Spleen (tissue), 11 donors: ENCODE data around the gene SYCP2L. TPM values are rescaled to one million over a fixed set of nuclear protein-coding genes. Genes with fewer than 3 reads are reported as not detected.

ENCODE experiments used
- DNase-seq: peaks from one replicate; pipeline ENCODE4 v3.0.0-alpha.2; 2020
- H3K27ac ChIP-seq, 8 donors: fragments of 200-600 bp; sonication (generic) in 7 of 8; 1 replicate in 4 of 8; 2 replicates in 4 of 8; pipeline versions ENCODE4 v1.5.0 to v1.8.0; 2016 to 2021; ENCODE audit warnings: inconsistent platforms in 4 of 8, mild to moderate bottlenecking in 4 of 8, moderate library complexity in 1 of 8
- H3K27me3 ChIP-seq, 7 donors: fragments of 200-600 bp; sonication (generic) in 6 of 7; replicated peaks in 1 of 7; 1 replicate in 4 of 7; 2 replicates in 3 of 7; pipeline versions ENCODE4 v1.5.0 to v1.8.0; 2016 to 2021; ENCODE audit warnings: inconsistent platforms in 3 of 7, mild to moderate bottlenecking in 1 of 7
- H3K36me3 ChIP-seq, 6 donors: fragments of 200-600 bp; sonication (generic) in 5 of 6; 1 replicate in 4 of 6; 2 replicates in 2 of 6; pipeline versions ENCODE4 v1.5.0 to v1.8.0; 2016 to 2021; ENCODE audit warnings: inconsistent platforms in 2 of 6
- H3K4me1 ChIP-seq, 6 donors: fragments of 200-600 bp; sonication (generic) in 5 of 6; 1 replicate in 3 of 6; 2 replicates in 3 of 6; pipeline versions ENCODE4 v1.5.0 to v1.8.0; 2016 to 2021; ENCODE audit warnings: inconsistent platforms in 3 of 6
- H3K4me3 ChIP-seq, 8 donors: fragments of 200-600 bp; sonication (generic) in 7 of 8; 1 replicate in 4 of 8; 2 replicates in 4 of 8; pipeline versions ENCODE4 v1.5.0 to v1.8.0; 2016 to 2021; ENCODE audit warnings: inconsistent platforms in 4 of 8, mild to moderate bottlenecking in 4 of 8, moderate library complexity in 2 of 8
- H3K9me3 ChIP-seq, 8 donors: fragments of 200-600 bp; sonication (generic) in 7 of 8; 1 replicate in 4 of 8; 2 replicates in 4 of 8; pipeline versions ENCODE4 v1.5.0 to v1.8.0; 2016 to 2021; ENCODE audit warnings: inconsistent platforms in 4 of 8
- POLR2A ChIP-seq, 3 donors: fragments of 450-650 bp; IDR thresholded peaks; one replicate each; pipeline ENCODE4 v1.5.1; 2017; ENCODE audit warnings: antibody characterized with exemption in 3 of 3, mild to moderate bottlenecking in 1 of 3
- POLR2AphosphoS5 ChIP-seq, 3 donors: sonication (generic); formaldehyde crosslinking; IDR thresholded peaks; one replicate each; pipeline ENCODE4 v1.5.1; 2017; ENCODE audit warnings: antibody characterized with exemption in 3 of 3
- WGBS, 5 donors: extraction: QIAGEN DNeasy Blood & Tissue Kit in 3 of 5; methylation state at CpG; one replicate each; pipeline versions ENCODE4 v1.1.5 to v1.1.7; 2013 to 2018; 5-methylcytosine and 5-hydroxymethylcytosine counted together
- intact Hi-C: fragments of 100-400 bp; cut with DNase I; formaldehyde crosslinking; loops from one replicate; pipeline ENCODE4 v1.15.0; 2023; ENCODE audit warnings: low total_unique reads
- polyA plus RNA-seq, 3 donors: library from polyadenylated mRNA; stranded (reverse); fragments of 200-250 nt; gene quantifications; one replicate each; pipeline ENCODE4 v1.2.1, GENCODE V29; 2013
- total RNA-seq, 7 donors: library from RNA; depleted of rRNA in 3 of 7; stranded (reverse); fragments of >200 nt in 3 of 7; fragmentation: NEBNext Ultra II Directional in 4 of 7; extraction: Animal tissue kit (Norgen Biotek cat#: 25700) in 4 of 7; gene quantifications; one replicate each; pipeline versions ENCODE4 v1.1.0 to v1.2.1, GENCODE V29; 2016 to 2021
- TF ChIP-seq, protein P1 (sequence below), 11 experiments: fragments of 200-600 bp in 7 of 11; fragments of 450-650 bp in 4 of 11; sonication (generic) in 4 of 11; IDR thresholded peaks in 8 of 11; conservative IDR thresholded peaks in 3 of 11; 1 replicate in 7 of 11; 2 replicates in 4 of 11; pipeline versions ENCODE4 v1.4.0 to v1.8.0; 2016 to 2021; ENCODE audit warnings: antibody characterized with exemption in 11 of 11, inconsistent platforms in 4 of 11, mild to moderate bottlenecking in 1 of 11
- donor health status: healthy with polysubstance abuse.
- donor health status: DM: no; HTN: no; CAD: no; lungs with moderate emphysema.
- donor health status: DM: no; HTN: no; CAD: no.
- donor health status: Bipolar disorder and iron deficiency.
- donor health status: healthy.
- donor health status: DM: no; HTN: no; CAD: no.
- donor health status: DM: yes; HTN: yes; CAD: no.

Gene SYCP2L
- total and polyA plus RNA-seq, 10 donors, result 0.06 to 0.83 (median 0.22) TPM; not detected in 2

DNA sequence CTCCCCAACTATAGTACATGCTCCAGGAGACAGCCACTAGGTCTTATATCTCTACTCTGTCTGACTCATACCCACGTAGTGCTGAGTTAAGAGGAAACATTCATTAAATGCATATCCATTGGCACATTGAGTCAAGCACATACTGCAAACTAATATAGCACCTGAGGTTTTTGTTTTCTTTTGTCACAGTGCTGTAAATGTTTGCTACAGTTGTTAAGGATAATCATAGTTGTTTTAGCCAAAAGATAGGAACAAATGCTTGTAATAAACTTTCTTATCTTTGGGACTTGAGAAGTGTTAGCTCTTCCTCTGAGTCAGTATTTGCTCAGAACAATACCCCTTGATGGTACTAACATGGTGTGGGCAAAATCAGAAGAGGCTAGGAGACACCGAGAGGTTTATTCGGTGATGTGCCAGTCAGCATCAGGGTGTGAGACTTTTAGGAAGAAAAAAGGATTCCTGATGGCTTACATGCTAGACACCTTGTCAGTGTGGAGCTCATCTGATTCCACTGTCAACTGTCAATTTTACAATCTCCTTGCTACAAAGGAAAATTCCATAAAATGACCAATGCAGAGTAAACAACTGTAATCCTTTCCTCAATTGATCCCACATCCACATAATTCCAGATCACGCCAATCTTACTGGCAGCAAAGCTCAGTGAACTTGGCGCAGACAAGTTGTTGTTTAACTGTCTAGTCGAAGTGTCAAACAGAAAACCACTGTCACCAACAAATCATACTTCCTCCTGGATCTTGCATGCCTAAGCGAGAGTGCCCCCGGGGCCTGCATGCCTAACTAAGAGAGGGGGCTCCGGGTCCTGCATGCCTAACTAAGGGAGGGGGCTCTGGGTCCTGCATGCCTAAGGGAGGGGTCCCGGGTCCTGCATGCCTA, 121.1 kb downstream of the SYCP2L start:
- no peak overlapping the region for H3K4me3 ChIP-seq
- WGBS, 5 donors, result 78 to 84% (median 83%) methylated on average over 10 of the region's 10 CpGs
- H3K9me3 ChIP-seq, result no peaks in the 10 kb centered on the region
- no peaks in the 10 kb centered on the region for H3K4me1 ChIP-seq
- no peak for DNase-seq
- intact Hi-C loops, result no loop called here
- no peak for TF ChIP-seq POLR2A (IDR thresholded peaks at IDR 0.05)
- TF ChIP-seq, protein P1, sequence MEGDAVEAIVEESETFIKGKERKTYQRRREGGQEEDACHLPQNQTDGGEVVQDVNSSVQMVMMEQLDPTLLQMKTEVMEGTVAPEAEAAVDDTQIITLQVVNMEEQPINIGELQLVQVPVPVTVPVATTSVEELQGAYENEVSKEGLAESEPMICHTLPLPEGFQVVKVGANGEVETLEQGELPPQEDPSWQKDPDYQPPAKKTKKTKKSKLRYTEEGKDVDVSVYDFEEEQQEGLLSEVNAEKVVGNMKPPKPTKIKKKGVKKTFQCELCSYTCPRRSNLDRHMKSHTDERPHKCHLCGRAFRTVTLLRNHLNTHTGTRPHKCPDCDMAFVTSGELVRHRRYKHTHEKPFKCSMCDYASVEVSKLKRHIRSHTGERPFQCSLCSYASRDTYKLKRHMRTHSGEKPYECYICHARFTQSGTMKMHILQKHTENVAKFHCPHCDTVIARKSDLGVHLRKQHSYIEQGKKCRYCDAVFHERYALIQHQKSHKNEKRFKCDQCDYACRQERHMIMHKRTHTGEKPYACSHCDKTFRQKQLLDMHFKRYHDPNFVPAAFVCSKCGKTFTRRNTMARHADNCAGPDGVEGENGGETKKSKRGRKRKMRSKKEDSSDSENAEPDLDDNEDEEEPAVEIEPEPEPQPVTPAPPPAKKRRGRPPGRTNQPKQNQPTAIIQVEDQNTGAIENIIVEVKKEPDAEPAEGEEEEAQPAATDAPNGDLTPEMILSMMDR (IDR thresholded peaks at IDR 0.05 in 8 of 11, conservative IDR thresholded peaks at IDR 0.05 in 3 of 11), result no peak
- TF ChIP-seq POLR2AphosphoS5 (IDR thresholded peaks at IDR 0.05), result no peak
- peaks cover 0 to 26% (median 0%) of the 10 kb centered on the region in 7 donors for H3K27me3 ChIP-seq
- no peaks in the 10 kb centered on the region for H3K36me3 ChIP-seq
- no peak overlapping the region for H3K27ac ChIP-seq

DNA sequence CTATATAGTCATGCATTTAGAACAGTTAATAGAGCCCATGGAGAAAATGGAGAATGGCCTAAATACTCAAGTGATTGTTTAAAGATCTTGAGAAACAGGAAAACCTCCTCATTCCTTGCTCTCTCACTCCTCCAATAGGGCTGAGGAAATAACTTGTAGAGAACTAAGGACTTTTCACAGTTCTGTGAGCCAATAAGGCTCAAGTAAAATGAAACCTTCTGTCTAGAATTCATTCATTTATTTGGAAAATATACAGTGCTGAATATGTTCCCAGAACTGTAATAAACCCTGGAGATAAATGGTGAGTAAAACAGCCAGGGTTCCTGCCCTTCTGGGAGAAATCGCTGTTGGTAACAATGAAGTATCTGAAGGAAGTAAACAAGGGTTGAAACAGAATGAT, 122.0 kb downstream of the SYCP2L start:
- DNase-seq, result no peak
- intact Hi-C loops, result no loop called here
- TF ChIP-seq, protein P1 (IDR thresholded peaks at IDR 0.05 in 8 of 11, conservative IDR thresholded peaks at IDR 0.05 in 3 of 11), result no peak
- no peak for TF ChIP-seq POLR2AphosphoS5 (IDR thresholded peaks at IDR 0.05)
- no peak for TF ChIP-seq POLR2A (IDR thresholded peaks at IDR 0.05)
- no peaks in the 10 kb centered on the region for H3K36me3 ChIP-seq
- no peaks in the 10 kb centered on the region for H3K4me1 ChIP-seq
- no peak overlapping the region for H3K27ac ChIP-seq
- no peak overlapping the region for H3K4me3 ChIP-seq
- H3K9me3 ChIP-seq, result no peaks in the 10 kb centered on the region
- 68 to 79% (median 77%) methylated on average over 1 of the region's 1 CpG for WGBS, 5 donors
- H3K27me3 ChIP-seq, result peaks cover 0 to 30% (median 0%) of the 10 kb centered on the region in 7 donors

DNA sequence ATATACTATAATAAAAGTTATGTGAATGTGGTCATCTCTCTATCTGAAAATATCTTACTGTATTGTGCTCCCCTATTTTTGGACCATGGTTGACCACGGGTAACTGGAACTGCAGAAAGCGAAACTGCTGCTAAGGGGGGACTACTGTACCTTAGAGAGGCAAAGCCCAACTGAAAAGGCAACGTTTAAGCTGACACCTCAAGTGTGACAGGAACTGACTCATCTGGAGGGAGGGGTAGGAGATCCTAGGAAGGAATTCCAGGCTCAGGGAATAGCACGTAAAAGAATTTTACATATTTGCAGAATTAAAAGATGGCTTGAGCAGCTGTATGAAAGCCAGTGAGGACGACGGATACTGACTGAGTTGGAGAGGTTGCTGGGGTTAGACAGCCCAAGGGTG, 122.5 kb downstream of the SYCP2L start:
- no peak overlapping the region for H3K27ac ChIP-seq
- WGBS, 5 donors, result 55 to 73% (median 65%) methylated on average over 6 of the region's 6 CpGs
- TF ChIP-seq POLR2AphosphoS5 (IDR thresholded peaks at IDR 0.05), result no peak
- no peak for TF ChIP-seq POLR2A (IDR thresholded peaks at IDR 0.05)
- TF ChIP-seq, protein P1 (IDR thresholded peaks at IDR 0.05 in 8 of 11, conservative IDR thresholded peaks at IDR 0.05 in 3 of 11), result no peak

DNA sequence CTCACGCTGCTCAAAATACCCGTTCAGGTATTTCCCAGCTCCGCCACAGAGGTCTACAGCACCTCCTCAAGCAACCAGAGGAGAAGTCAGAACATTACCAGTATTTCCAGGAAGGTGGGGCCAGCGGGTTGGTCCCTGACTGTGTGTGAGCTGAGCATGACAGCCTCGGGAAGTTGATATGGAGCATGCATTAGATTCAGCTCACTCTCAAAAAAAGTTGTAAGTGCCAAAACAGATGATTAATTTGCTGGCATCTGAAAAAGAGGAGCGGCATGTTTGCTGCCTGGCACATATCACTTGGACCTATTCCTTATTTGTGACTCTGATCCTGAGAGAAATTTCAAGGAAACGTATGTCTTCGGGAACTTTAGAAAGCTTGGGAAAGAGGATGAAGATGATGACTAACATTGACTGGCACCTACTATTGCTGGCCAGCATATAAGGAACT, 125.0 kb downstream of the SYCP2L start:
- no peak overlapping the region for H3K4me3 ChIP-seq
- H3K4me1 ChIP-seq, result no peaks in the 10 kb centered on the region
- H3K27me3 ChIP-seq, result peaks cover 0 to 47% (median 0%) of the 10 kb centered on the region in 7 donors
- TF ChIP-seq POLR2AphosphoS5 (IDR thresholded peaks at IDR 0.05), result no peak
- TF ChIP-seq, protein P1 (IDR thresholded peaks at IDR 0.05 in 8 of 11, conservative IDR thresholded peaks at IDR 0.05 in 3 of 11), result no peak
- TF ChIP-seq POLR2A (IDR thresholded peaks at IDR 0.05), result no peak
- intact Hi-C loops, result no loop called here
- H3K9me3 ChIP-seq, result no peaks in the 10 kb centered on the region
- no peaks in the 10 kb centered on the region for H3K36me3 ChIP-seq
- no peak overlapping the region for H3K27ac ChIP-seq
- 59 to 71% (median 68%) methylated on average over 8 of the region's 8 CpGs for WGBS, 5 donors
- no peak for DNase-seq

More for the DNA sequence above, 122.5 kb downstream of the SYCP2L start:
- intact Hi-C loops, result no loop called here
- DNase-seq, result no peak
- Histone ChIP-seq H3K36me3 (no peaks in the 10 kb centered on the region), H3K27me3 (peaks cover 0 to 31% (median 0%) of the 10 kb centered on the region in 7 donors), H3K4me1 (no peaks in the 10 kb centered on the region), H3K4me3 (no peak overlapping the region), H3K9me3 (no peaks in the 10 kb centered on the region)
